CD4-positive, alpha-beta T cell treated with Interferon gamma for 1 hour (primary cell): ENCODE data around the gene PRKCD.

Source experiments
- DNase-seq: peaks from one replicate; pipeline ENCODE4 v3.0.0-alpha.2; 2020

PRKCD gene

GRCh38 chr3:53221827-53222182 is 60.8 kb downstream of the PRKCD start:
- no peak for DNase-seq

GRCh38 chr3:53222183-53222901 is 61.3 kb downstream of the PRKCD start:
- DNase-seq, result no peak

- no peak for DNase-seq
Observed at GRCh38 chr3:53223025-53223424, 62.0 kb downstream of the PRKCD start.

- no peak for DNase-seq
Observed at GRCh38 chr3:53223541-53223966, 62.5 kb downstream of the PRKCD start.

GRCh38 chr3:53224026-53224425 is 63.0 kb downstream of the PRKCD start:
- DNase-seq, result no peak

GRCh38 chr3:53224536-53224935 is 63.5 kb downstream of the PRKCD start:
- DNase-seq, result no peak

GRCh38 chr3:53225181-53225580 is 64.2 kb downstream of the PRKCD start:
- DNase-seq, result no peak

- DNase-seq, result no peak
Observed at GRCh38 chr3:53225651-53226050, 64.6 kb downstream of the PRKCD start.

- no peak for DNase-seq
Observed at GRCh38 chr3:53226142-53226840, 65.3 kb downstream of the PRKCD start.

- DNase-seq, result no peak
Observed at GRCh38 chr3:53226841-53227407, 65.9 kb downstream of the PRKCD start.

- no peak for DNase-seq
Observed at GRCh38 chr3:53227993-53228885, 67.2 kb downstream of the PRKCD start.

GRCh38 chr3:53229171-53229570 is 68.2 kb downstream of the PRKCD start:
- no peak for DNase-seq

GRCh38 chr3:53229606-53230005 is 68.6 kb downstream of the PRKCD start:
- no peak for DNase-seq

- DNase-seq, result no peak
Observed at GRCh38 chr3:53230041-53230621, 69.1 kb downstream of the PRKCD start.

- DNase-seq, result no peak
Observed at GRCh38 chr3:53230789-53231188, 69.8 kb downstream of the PRKCD start.

GRCh38 chr3:53231532-53232511 is 70.8 kb downstream of the PRKCD start:
- no peak for DNase-seq

GRCh38 chr3:53232641-53233377 is 71.8 kb downstream of the PRKCD start:
- DNase-seq, result no peak

- no peak for DNase-seq
Observed at GRCh38 chr3:53234130-53234840, 73.3 kb downstream of the PRKCD start.

- no peak for DNase-seq
Observed at GRCh38 chr3:53234841-53235232, 73.8 kb downstream of the PRKCD start.

GRCh38 chr3:53235545-53235944 is 74.5 kb downstream of the PRKCD start:
- DNase-seq, result no peak
